GM23338 (cell line): Measurements from ENCODE around the gene LMO7. TPM values are rescaled to one million over a fixed set of nuclear protein-coding genes. Genes with fewer than 3 reads are reported as not detected.
"Not testable (repeated sequence)": the region's sequence is repeated elsewhere in the genome, so short reads cannot be mapped to it uniquely, and the experiment has no call there.

Experiments used
- ATAC-seq: fragments of 200-7000 bp; cut with Tn5 transposase; 3 replicates; pipeline ENCODE4 v1.9.1; 2020
- DNase-seq: peaks from one replicate; pipeline ENCODE4 v3.0.0-alpha.2; 2015; ENCODE audit warnings: low spot score
- H2AFZ ChIP-seq: fragments of 200-600 bp; sonication (generic); 2 replicates; pipeline ENCODE4 v1.8.0; 2016; ENCODE audit warnings: antibody characterized with exemption, mild to moderate bottlenecking, moderate library complexity
- H3F3A ChIP-seq: fragments of 200-600 bp; sonication (generic); replicated peaks from 2 replicates; pipeline ENCODE4 v1.8.0; 2017; ENCODE audit warnings: antibody characterized with exemption, mixed run types, low read depth
- H3K27ac ChIP-seq: fragments of 200-600 bp; sonication (generic); 2 replicates; pipeline ENCODE4 v1.6.1; 2016; ENCODE audit warnings: low read depth
- H3K27me3 ChIP-seq: fragments of 200-600 bp; sonication (generic); 2 replicates; pipeline ENCODE4 v1.8.0; 2016; ENCODE audit warnings: mild to moderate bottlenecking, mixed run types, moderate library complexity; ENCODE audit not compliant: insufficient read depth
- H3K36me3 ChIP-seq: fragments of 200-600 bp; sonication (generic); 2 replicates; pipeline ENCODE4 v1.8.0; 2016; ENCODE audit warnings: mild to moderate bottlenecking; ENCODE audit not compliant: insufficient read depth
- H3K4me1 ChIP-seq: fragments of 200-600 bp; sonication (generic); 2 replicates; pipeline ENCODE4 v1.8.0; 2016; ENCODE audit warnings: mild to moderate bottlenecking, moderate library complexity; ENCODE audit not compliant: insufficient read depth
- H3K4me2 ChIP-seq: fragments of 200-600 bp; sonication (generic); 2 replicates; pipeline ENCODE4 v1.7.1; 2017; ENCODE audit warnings: mixed run types
- H3K4me3 ChIP-seq: fragments of 200-600 bp; sonication (generic); 2 replicates; pipeline ENCODE4 v1.6.1; 2016; ENCODE audit warnings: mixed run types
- H3K79me2 ChIP-seq: fragments of 200-600 bp; sonication (generic); replicated peaks from 2 replicates; pipeline ENCODE4 v1.8.0; 2017; ENCODE audit warnings: mild to moderate bottlenecking; ENCODE audit not compliant: insufficient read depth
- H3K9me2 ChIP-seq: fragments of 200-600 bp; sonication (generic); 2 replicates; pipeline ENCODE4 v1.8.0; 2017; ENCODE audit not compliant: insufficient read depth
- H4K20me1 ChIP-seq: fragments of 200-600 bp; sonication (generic); replicated peaks from 2 replicates; pipeline ENCODE4 v1.8.0; 2017; ENCODE audit warnings: mild to moderate bottlenecking; ENCODE audit not compliant: insufficient read depth
- H3K27ac Mint-ChIP-seq: 2 replicates; pipeline ENCODE4 v1.8.0; 2020; ENCODE audit warnings: inconsistent platforms, mild to moderate bottlenecking, moderate library complexity, mixed read lengths
- H3K27me3 Mint-ChIP-seq: 3 replicates; pipeline ENCODE4 v1.8.0; 2022; ENCODE audit warnings: low read depth, mild to moderate bottlenecking, moderate library complexity, mixed read lengths, inconsistent platforms; ENCODE audit not compliant: insufficient read depth, poor library complexity
- H3K36me3 Mint-ChIP-seq: 3 replicates; pipeline ENCODE4 v1.8.0; 2021; ENCODE audit warnings: low read depth, mild to moderate bottlenecking, inconsistent platforms, moderate library complexity, mixed read lengths
- H3K4me1 Mint-ChIP-seq: 3 replicates; pipeline ENCODE4 v1.8.0; 2020; ENCODE audit warnings: mild to moderate bottlenecking, inconsistent platforms, mixed read lengths
- H3K4me3 Mint-ChIP-seq: 3 replicates; pipeline ENCODE4 v1.8.0; 2021; ENCODE audit warnings: moderate library complexity, mild to moderate bottlenecking, inconsistent platforms, mixed read lengths
- H3K9me3 Mint-ChIP-seq: 3 replicates; pipeline ENCODE4 v1.8.0; 2020; ENCODE audit warnings: moderate library complexity, mild to moderate bottlenecking, inconsistent platforms, mixed read lengths
- polyA plus RNA-seq: library from polyadenylated mRNA; unstranded; fragments of >200 nt; fragmentation: Nextera tagmentation; extraction: Ambion mirVana; gene quantifications from 2 replicates; pipeline ENCODE4 v1.2.1, GENCODE V29; 2016
- total RNA-seq: library from RNA; depleted of rRNA; stranded (reverse); fragments of >200 nt; shearing (Covaris generic); gene quantifications from 2 replicates; pipeline ENCODE4 v1.2.3, GENCODE V29; 2014
- TF ChIP-seq, protein P1 (sequence below): fragments of 250-450 bp; sonication (Bioruptor Pico); IDR thresholded peaks from 2 replicates; pipeline ENCODE4 v1.5.0; 2020; ENCODE audit warnings: mild to moderate bottlenecking, moderate library complexity
- TF ChIP-seq, protein P2 (sequence below), 2 experiments: fragments of 200-600 bp in 1 of 2; sonication (generic) in 1 of 2; conservative IDR thresholded peaks; 2 replicates each; pipeline versions ENCODE4 v1.5.1 to v1.6.1; 2016 to 2017; ENCODE audit warnings: antibody characterized with exemption in 2 of 2, low read depth in 2 of 2, mild to moderate bottlenecking in 2 of 2, moderate library complexity in 1 of 2

Gene LMO7
- total and polyA plus RNA-seq, 2 experiments from 2014 or later: 22.3 to 26.9 TPM

DNA sequence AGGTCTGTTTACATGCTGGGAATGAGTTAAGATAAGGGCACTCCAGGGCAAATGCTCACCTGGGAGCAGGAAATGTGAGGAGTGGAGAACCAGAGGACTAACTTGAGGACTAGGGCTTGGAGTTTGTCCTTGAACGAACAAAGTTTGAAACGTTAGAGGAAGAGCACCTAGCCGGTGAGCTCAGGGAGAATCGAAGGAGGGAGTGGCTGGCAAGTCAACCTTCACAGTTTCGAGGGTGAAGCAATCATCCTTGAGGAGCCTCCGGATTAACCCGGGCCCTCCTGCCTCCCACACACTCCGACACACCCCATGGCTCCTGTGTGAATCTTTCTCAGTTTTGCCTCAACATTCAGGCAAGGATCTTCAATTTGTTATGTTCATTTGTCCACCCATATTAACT is 58.6 kb downstream of the LMO7 start (continued):
- TF ChIP-seq, protein P1, sequence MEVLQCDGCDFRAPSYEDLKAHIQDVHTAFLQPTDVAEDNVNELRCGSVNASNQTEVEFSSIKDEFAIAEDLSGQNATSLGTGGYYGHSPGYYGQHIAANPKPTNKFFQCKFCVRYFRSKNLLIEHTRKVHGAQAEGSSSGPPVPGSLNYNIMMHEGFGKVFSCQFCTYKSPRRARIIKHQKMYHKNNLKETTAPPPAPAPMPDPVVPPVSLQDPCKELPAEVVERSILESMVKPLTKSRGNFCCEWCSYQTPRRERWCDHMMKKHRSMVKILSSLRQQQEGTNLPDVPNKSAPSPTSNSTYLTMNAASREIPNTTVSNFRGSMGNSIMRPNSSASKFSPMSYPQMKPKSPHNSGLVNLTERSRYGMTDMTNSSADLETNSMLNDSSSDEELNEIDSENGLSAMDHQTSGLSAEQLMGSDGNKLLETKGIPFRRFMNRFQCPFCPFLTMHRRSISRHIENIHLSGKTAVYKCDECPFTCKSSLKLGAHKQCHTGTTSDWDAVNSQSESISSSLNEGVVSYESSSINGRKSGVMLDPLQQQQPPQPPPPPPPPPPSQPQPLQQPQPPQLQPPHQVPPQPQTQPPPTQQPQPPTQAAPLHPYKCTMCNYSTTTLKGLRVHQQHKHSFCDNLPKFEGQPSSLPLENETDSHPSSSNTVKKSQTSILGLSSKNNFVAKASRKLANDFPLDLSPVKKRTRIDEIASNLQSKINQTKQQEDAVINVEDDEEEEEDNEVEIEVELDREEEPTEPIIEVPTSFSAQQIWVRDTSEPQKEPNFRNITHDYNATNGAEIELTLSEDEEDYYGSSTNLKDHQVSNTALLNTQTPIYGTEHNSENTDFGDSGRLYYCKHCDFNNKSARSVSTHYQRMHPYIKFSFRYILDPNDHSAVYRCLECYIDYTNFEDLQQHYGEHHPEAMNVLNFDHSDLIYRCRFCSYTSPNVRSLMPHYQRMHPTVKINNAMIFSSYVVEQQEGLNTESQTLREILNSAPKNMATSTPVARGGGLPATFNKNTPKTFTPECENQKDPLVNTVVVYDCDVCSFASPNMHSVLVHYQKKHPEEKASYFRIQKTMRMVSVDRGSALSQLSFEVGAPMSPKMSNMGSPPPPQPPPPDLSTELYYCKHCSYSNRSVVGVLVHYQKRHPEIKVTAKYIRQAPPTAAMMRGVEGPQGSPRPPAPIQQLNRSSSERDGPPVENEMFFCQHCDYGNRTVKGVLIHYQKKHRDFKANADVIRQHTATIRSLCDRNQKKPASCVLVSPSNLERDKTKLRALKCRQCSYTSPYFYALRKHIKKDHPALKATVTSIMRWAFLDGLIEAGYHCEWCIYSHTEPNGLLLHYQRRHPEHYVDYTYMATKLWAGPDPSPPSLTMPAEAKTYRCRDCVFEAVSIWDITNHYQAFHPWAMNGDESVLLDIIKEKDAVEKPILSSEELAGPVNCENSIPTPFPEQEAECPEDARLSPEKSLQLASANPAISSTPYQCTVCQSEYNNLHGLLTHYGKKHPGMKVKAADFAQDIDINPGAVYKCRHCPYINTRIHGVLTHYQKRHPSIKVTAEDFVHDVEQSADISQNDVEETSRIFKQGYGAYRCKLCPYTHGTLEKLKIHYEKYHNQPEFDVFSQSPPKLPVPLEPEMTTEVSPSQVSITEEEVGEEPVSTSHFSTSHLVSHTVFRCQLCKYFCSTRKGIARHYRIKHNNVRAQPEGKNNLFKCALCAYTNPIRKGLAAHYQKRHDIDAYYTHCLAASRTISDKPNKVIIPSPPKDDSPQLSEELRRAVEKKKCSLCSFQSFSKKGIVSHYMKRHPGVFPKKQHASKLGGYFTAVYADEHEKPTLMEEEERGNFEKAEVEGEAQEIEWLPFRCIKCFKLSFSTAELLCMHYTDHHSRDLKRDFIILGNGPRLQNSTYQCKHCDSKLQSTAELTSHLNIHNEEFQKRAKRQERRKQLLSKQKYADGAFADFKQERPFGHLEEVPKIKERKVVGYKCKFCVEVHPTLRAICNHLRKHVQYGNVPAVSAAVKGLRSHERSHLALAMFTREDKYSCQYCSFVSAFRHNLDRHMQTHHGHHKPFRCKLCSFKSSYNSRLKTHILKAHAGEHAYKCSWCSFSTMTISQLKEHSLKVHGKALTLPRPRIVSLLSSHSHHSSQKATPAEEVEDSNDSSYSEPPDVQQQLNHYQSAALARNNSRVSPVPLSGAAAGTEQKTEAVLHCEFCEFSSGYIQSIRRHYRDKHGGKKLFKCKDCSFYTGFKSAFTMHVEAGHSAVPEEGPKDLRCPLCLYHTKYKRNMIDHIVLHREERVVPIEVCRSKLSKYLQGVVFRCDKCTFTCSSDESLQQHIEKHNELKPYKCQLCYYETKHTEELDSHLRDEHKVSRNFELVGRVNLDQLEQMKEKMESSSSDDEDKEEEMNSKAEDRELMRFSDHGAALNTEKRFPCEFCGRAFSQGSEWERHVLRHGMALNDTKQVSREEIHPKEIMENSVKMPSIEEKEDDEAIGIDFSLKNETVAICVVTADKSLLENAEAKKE (CRISPR knock-in tag): no peak

DNA sequence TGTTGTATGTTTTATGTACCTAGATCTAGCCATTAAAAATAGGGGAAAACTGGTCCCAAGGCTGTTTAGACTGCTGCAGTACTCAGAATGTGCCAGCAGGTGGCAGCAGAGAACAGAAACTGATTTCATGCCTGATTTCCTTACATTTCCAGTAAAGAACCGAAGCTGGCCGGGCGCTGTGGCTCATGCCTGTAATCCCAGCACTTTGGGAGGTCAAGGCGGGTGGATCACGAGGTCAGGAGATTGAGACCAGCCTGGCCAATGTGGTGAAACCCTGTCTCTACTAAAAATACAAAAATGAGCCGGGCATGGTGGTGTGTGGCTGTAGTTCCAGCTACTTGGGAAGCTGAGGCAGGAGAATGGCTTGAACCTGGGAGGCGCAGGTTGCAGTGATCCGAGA is 59.8 kb downstream of the LMO7 start:
- H3K9me2 ChIP-seq, H3K27ac ChIP-seq, H3K4me1 Mint-ChIP-seq, H3K4me3 ChIP-seq, H3F3A ChIP-seq, H3K4me3 Mint-ChIP-seq, H3K4me2 ChIP-seq, H3K27me3 ChIP-seq, H3K27me3 Mint-ChIP-seq, H4K20me1 ChIP-seq, H3K27ac Mint-ChIP-seq, H3K79me2 ChIP-seq, H2AFZ ChIP-seq, H3K36me3 ChIP-seq, H3K4me1 ChIP-seq: not testable (repeated sequence)
- DNase-seq (peak; percentile 81), ATAC-seq (peak; percentile 59)
- Mint-ChIP-seq H3K36me3 (peaks cover 35% of the 10 kb centered on the region), H3K9me3 (peaks cover 33% of the 10 kb centered on the region)
- TF ChIP-seq, protein P2, sequence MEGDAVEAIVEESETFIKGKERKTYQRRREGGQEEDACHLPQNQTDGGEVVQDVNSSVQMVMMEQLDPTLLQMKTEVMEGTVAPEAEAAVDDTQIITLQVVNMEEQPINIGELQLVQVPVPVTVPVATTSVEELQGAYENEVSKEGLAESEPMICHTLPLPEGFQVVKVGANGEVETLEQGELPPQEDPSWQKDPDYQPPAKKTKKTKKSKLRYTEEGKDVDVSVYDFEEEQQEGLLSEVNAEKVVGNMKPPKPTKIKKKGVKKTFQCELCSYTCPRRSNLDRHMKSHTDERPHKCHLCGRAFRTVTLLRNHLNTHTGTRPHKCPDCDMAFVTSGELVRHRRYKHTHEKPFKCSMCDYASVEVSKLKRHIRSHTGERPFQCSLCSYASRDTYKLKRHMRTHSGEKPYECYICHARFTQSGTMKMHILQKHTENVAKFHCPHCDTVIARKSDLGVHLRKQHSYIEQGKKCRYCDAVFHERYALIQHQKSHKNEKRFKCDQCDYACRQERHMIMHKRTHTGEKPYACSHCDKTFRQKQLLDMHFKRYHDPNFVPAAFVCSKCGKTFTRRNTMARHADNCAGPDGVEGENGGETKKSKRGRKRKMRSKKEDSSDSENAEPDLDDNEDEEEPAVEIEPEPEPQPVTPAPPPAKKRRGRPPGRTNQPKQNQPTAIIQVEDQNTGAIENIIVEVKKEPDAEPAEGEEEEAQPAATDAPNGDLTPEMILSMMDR (conservative IDR thresholded peaks at IDR 0.05; ENCODE audit: low read depth in 2 of 2): peak; percentile 91 to 98
